SK-N-SH treated with all-trans-retinoic acid at 6 μM for 48 hours (cell line): ENCODE data around the gene TAF1B.

Experiments
- ATAC-seq: fragments of 200-7000 bp; cut with Tn5 transposase; 3 replicates; pipeline ENCODE4 v1.9.1; 2020; ENCODE audit warnings: mild to moderate bottlenecking, moderate library complexity
- ARNTL ChIP-seq: fragments of 450-650 bp; formaldehyde crosslinking; IDR thresholded peaks from 2 replicates; pipeline ENCODE4 v1.5.0; 2020; ENCODE audit warnings: low read depth, mild to moderate bottlenecking, moderate library complexity, borderline replicate concordance
- BACH2 ChIP-seq: fragments of 250-450 bp; sonication (Bioruptor Pico); IDR thresholded peaks from 2 replicates; pipeline ENCODE4 v1.9.0; 2021; ENCODE audit warnings: mild to moderate bottlenecking, borderline replicate concordance
- CREB5 ChIP-seq: fragments of 250-450 bp; sonication (Bioruptor Pico); IDR thresholded peaks from 2 replicates; pipeline ENCODE4 v1.5.1; 2020; ENCODE audit warnings: low read depth, mild to moderate bottlenecking, moderate library complexity
- CSDC2 ChIP-seq: fragments of 250-450 bp; sonication (Bioruptor Pico); IDR thresholded peaks from 2 replicates; pipeline ENCODE4 v1.5.0; 2020; ENCODE audit warnings: mild to moderate bottlenecking, moderate library complexity
- ESRRG ChIP-seq: fragments of 250-450 bp; sonication (Bioruptor Pico); IDR thresholded peaks from 2 replicates; pipeline ENCODE4 v1.6.1; 2021; ENCODE audit warnings: mild to moderate bottlenecking
- GLIS3 ChIP-seq: fragments of 250-450 bp; sonication (Bioruptor Pico); IDR thresholded peaks from 2 replicates; pipeline ENCODE4 v1.5.0; 2020; ENCODE audit warnings: mild to moderate bottlenecking, moderate library complexity
- ISL1 ChIP-seq: fragments of 250-450 bp; sonication (Bioruptor Pico); IDR thresholded peaks from 2 replicates; pipeline ENCODE4 v2.1.2; 2022; ENCODE audit warnings: mild to moderate bottlenecking, moderate library complexity
- OSR1 ChIP-seq: fragments of 250-450 bp; sonication (Bioruptor Pico); IDR thresholded peaks from 2 replicates; pipeline ENCODE4 v1.8.0; 2022; ENCODE audit warnings: moderate library complexity, mild to moderate bottlenecking, inconsistent platforms
- PATZ1 ChIP-seq: fragments of 250-450 bp; sonication (Bioruptor Pico); IDR thresholded peaks from 2 replicates; pipeline ENCODE4 v1.8.0; 2020; ENCODE audit warnings: mild to moderate bottlenecking, moderate library complexity, borderline replicate concordance
- RARB ChIP-seq: fragments of 250-450 bp; sonication (Bioruptor Pico); IDR thresholded peaks from 2 replicates; pipeline ENCODE4 v1.8.0; 2021; ENCODE audit warnings: mild to moderate bottlenecking, moderate library complexity
- SNAI2 ChIP-seq: fragments of 250-450 bp; sonication (Bioruptor Pico); IDR thresholded peaks from 2 replicates; pipeline ENCODE4 v1.5.0; 2020; ENCODE audit warnings: mild to moderate bottlenecking, moderate library complexity
- TCF4 ChIP-seq: fragments of 250-450 bp; sonication (Bioruptor Pico); IDR thresholded peaks from 2 replicates; pipeline ENCODE4 v1.8.0; 2021; ENCODE audit warnings: mild to moderate bottlenecking, moderate library complexity, borderline replicate concordance
- TOX ChIP-seq: fragments of 250-450 bp; sonication (Bioruptor Pico); IDR thresholded peaks from 2 replicates; pipeline ENCODE4 v1.8.0; 2021; ENCODE audit warnings: mild to moderate bottlenecking, moderate library complexity, borderline replicate concordance
- TSHZ2 ChIP-seq: fragments of 250-450 bp; sonication (Bioruptor Pico); IDR thresholded peaks from 2 replicates; pipeline ENCODE4 v1.5.0; 2020; ENCODE audit warnings: mild to moderate bottlenecking, moderate library complexity
- ZFP3 ChIP-seq: fragments of 250-450 bp; sonication (Bioruptor Pico); IDR thresholded peaks from 2 replicates; pipeline ENCODE4 v1.5.0; 2020; ENCODE audit warnings: mild to moderate bottlenecking, moderate library complexity
- ZFP30 ChIP-seq: fragments of 450-650 bp; formaldehyde crosslinking; IDR thresholded peaks from 2 replicates; pipeline ENCODE4 v1.5.0; 2022; ENCODE audit warnings: mild to moderate bottlenecking, moderate library complexity
- ZNF565 ChIP-seq: fragments of 450-650 bp; formaldehyde crosslinking; conservative IDR thresholded peaks from 2 replicates; pipeline ENCODE4 v1.5.0; 2020; ENCODE audit warnings: low read depth, mild to moderate bottlenecking, moderate library complexity
- ZNF70 ChIP-seq: fragments of 450-650 bp; formaldehyde crosslinking; IDR thresholded peaks from 2 replicates; pipeline ENCODE4 v1.5.0; 2020; ENCODE audit warnings: mild to moderate bottlenecking, moderate library complexity
- ZNF8 ChIP-seq: fragments of 450-650 bp; formaldehyde crosslinking; IDR thresholded peaks from 2 replicates; pipeline ENCODE4 v1.5.0; 2020; ENCODE audit warnings: mild to moderate bottlenecking, moderate library complexity
- TF ChIP-seq, protein P1 (sequence below): fragments of 250-450 bp; sonication (Bioruptor Pico); IDR thresholded peaks from 2 replicates; pipeline ENCODE4 v1.5.1; 2021; ENCODE audit warnings: mild to moderate bottlenecking, moderate library complexity
- TF ChIP-seq, protein P2 (sequence below): fragments of 250-450 bp; sonication (Bioruptor Pico); IDR thresholded peaks from 2 replicates; pipeline ENCODE4 v1.8.0; 2021; ENCODE audit warnings: low read depth, mild to moderate bottlenecking, moderate library complexity, borderline replicate concordance

TAF1B gene

DNA sequence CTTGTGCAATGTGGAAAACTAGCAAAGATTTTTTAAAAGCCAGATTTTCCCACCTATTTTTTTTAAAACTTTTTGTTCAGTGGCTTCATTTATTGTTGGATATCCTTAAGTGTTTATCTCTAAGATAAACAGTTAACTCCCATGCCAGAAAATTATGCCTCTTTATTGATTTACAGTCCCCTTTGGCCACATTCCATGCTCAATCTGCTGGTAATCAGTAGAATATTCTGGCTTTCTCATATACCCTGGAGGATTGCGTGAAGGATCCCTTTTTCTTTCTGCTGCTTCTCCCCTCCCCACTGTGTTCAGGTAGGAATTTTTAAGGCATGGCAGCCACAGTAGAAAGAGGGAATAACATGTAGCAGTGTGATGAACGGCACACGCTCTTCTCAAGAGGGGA, 110.9 kb downstream of the TAF1B start:
- no peak for ATAC-seq
- TF ChIP-seq ESRRG (CRISPR knock-in tag) (no peak), SNAI2 (no peak), TSHZ2 (CRISPR knock-in tag) (no peak), ZFP3 (CRISPR knock-in tag) (no peak), PATZ1 (CRISPR knock-in tag) (no peak), ZNF8 (no peak), CREB5 (no peak), ISL1 (CRISPR knock-in tag) (no peak)
- TF ChIP-seq, protein P1, sequence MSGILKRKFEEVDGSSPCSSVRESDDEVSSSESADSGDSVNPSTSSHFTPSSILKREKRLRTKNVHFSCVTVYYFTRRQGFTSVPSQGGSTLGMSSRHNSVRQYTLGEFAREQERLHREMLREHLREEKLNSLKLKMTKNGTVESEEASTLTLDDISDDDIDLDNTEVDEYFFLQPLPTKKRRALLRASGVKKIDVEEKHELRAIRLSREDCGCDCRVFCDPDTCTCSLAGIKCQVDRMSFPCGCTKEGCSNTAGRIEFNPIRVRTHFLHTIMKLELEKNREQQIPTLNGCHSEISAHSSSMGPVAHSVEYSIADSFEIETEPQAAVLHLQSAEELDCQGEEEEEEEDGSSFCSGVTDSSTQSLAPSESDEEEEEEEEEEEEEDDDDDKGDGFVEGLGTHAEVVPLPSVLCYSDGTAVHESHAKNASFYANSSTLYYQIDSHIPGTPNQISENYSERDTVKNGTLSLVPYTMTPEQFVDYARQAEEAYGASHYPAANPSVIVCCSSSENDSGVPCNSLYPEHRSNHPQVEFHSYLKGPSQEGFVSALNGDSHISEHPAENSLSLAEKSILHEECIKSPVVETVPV (CRISPR knock-in tag) = no peak

- no peak for ATAC-seq
- no peak for TF ChIP-seq CSDC2 (CRISPR knock-in tag)
- TF ChIP-seq TOX = no peak
- no peak for TF ChIP-seq TCF4 (CRISPR knock-in tag)
- no peak for TF ChIP-seq SNAI2
- TF ChIP-seq PATZ1 (CRISPR knock-in tag) = no peak
- no peak for TF ChIP-seq ARNTL
- TF ChIP-seq BACH2 (CRISPR knock-in tag) = no peak
- TF ChIP-seq, protein P2, sequence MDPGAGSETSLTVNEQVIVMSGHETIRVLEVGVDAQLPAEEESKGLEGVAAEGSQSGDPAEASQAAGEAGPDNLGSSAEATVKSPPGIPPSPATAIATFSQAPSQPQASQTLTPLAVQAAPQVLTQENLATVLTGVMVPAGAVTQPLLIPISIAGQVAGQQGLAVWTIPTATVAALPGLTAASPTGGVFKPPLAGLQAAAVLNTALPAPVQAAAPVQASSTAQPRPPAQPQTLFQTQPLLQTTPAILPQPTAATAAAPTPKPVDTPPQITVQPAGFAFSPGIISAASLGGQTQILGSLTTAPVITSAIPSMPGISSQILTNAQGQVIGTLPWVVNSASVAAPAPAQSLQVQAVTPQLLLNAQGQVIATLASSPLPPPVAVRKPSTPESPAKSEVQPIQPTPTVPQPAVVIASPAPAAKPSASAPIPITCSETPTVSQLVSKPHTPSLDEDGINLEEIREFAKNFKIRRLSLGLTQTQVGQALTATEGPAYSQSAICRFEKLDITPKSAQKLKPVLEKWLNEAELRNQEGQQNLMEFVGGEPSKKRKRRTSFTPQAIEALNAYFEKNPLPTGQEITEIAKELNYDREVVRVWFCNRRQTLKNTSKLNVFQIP (CRISPR knock-in tag) = no peak
- TF ChIP-seq RARB = no peak
- no peak for TF ChIP-seq ZNF70 (CRISPR knock-in tag)
- no peak for TF ChIP-seq GLIS3
- TF ChIP-seq, protein P1 (CRISPR knock-in tag) = no peak
- TF ChIP-seq ZNF8 = no peak
- no peak for TF ChIP-seq ZNF565
- TF ChIP-seq ZFP30 (CRISPR knock-in tag) = no peak
- no peak for TF ChIP-seq CREB5
- no peak for TF ChIP-seq TSHZ2 (CRISPR knock-in tag)
- no peak for TF ChIP-seq ESRRG (CRISPR knock-in tag)
- no peak for TF ChIP-seq OSR1 (CRISPR knock-in tag)
- no peak for TF ChIP-seq ISL1 (CRISPR knock-in tag)
Observed at GRCh38 chr2:9958057-9958456, 114.8 kb downstream of the TAF1B start.
